GM23338 (cell line): ENCODE results near the gene KAT14. TPM values are rescaled to one million over a fixed set of nuclear protein-coding genes. Genes with fewer than 3 reads are reported as not detected.

Source experiments
- ATAC-seq: fragments of 200-7000 bp; cut with Tn5 transposase; 3 replicates; pipeline ENCODE4 v1.9.1; 2020
- DNase-seq: peaks from one replicate; pipeline ENCODE4 v3.0.0-alpha.2; 2015; ENCODE audit warnings: low spot score
- H2AFZ ChIP-seq: fragments of 200-600 bp; sonication (generic); 2 replicates; pipeline ENCODE4 v1.8.0; 2016; ENCODE audit warnings: antibody characterized with exemption, mild to moderate bottlenecking, moderate library complexity
- H3F3A ChIP-seq: fragments of 200-600 bp; sonication (generic); replicated peaks from 2 replicates; pipeline ENCODE4 v1.8.0; 2017; ENCODE audit warnings: antibody characterized with exemption, mixed run types, low read depth
- H3K27ac ChIP-seq: fragments of 200-600 bp; sonication (generic); 2 replicates; pipeline ENCODE4 v1.6.1; 2016; ENCODE audit warnings: low read depth
- H3K27me3 ChIP-seq: fragments of 200-600 bp; sonication (generic); 2 replicates; pipeline ENCODE4 v1.8.0; 2016; ENCODE audit warnings: mild to moderate bottlenecking, mixed run types, moderate library complexity; ENCODE audit not compliant: insufficient read depth
- H3K36me3 ChIP-seq: fragments of 200-600 bp; sonication (generic); 2 replicates; pipeline ENCODE4 v1.8.0; 2016; ENCODE audit warnings: mild to moderate bottlenecking; ENCODE audit not compliant: insufficient read depth
- H3K4me1 ChIP-seq: fragments of 200-600 bp; sonication (generic); 2 replicates; pipeline ENCODE4 v1.8.0; 2016; ENCODE audit warnings: mild to moderate bottlenecking, moderate library complexity; ENCODE audit not compliant: insufficient read depth
- H3K4me2 ChIP-seq: fragments of 200-600 bp; sonication (generic); 2 replicates; pipeline ENCODE4 v1.7.1; 2017; ENCODE audit warnings: mixed run types
- H3K4me3 ChIP-seq: fragments of 200-600 bp; sonication (generic); 2 replicates; pipeline ENCODE4 v1.6.1; 2016; ENCODE audit warnings: mixed run types
- H3K79me2 ChIP-seq: fragments of 200-600 bp; sonication (generic); replicated peaks from 2 replicates; pipeline ENCODE4 v1.8.0; 2017; ENCODE audit warnings: mild to moderate bottlenecking; ENCODE audit not compliant: insufficient read depth
- H3K9me2 ChIP-seq: fragments of 200-600 bp; sonication (generic); 2 replicates; pipeline ENCODE4 v1.8.0; 2017; ENCODE audit not compliant: insufficient read depth
- H4K20me1 ChIP-seq: fragments of 200-600 bp; sonication (generic); replicated peaks from 2 replicates; pipeline ENCODE4 v1.8.0; 2017; ENCODE audit warnings: mild to moderate bottlenecking; ENCODE audit not compliant: insufficient read depth
- H3K27ac Mint-ChIP-seq: 2 replicates; pipeline ENCODE4 v1.8.0; 2020; ENCODE audit warnings: inconsistent platforms, mild to moderate bottlenecking, moderate library complexity, mixed read lengths
- H3K27me3 Mint-ChIP-seq: 3 replicates; pipeline ENCODE4 v1.8.0; 2022; ENCODE audit warnings: low read depth, mild to moderate bottlenecking, moderate library complexity, mixed read lengths, inconsistent platforms; ENCODE audit not compliant: insufficient read depth, poor library complexity
- H3K36me3 Mint-ChIP-seq: 3 replicates; pipeline ENCODE4 v1.8.0; 2021; ENCODE audit warnings: low read depth, mild to moderate bottlenecking, inconsistent platforms, moderate library complexity, mixed read lengths
- H3K4me1 Mint-ChIP-seq: 3 replicates; pipeline ENCODE4 v1.8.0; 2020; ENCODE audit warnings: mild to moderate bottlenecking, inconsistent platforms, mixed read lengths
- H3K4me3 Mint-ChIP-seq: 3 replicates; pipeline ENCODE4 v1.8.0; 2021; ENCODE audit warnings: moderate library complexity, mild to moderate bottlenecking, inconsistent platforms, mixed read lengths
- H3K9me3 Mint-ChIP-seq: 3 replicates; pipeline ENCODE4 v1.8.0; 2020; ENCODE audit warnings: moderate library complexity, mild to moderate bottlenecking, inconsistent platforms, mixed read lengths
- CREB1 ChIP-seq: fragments of 250-450 bp; sonication (Bioruptor Pico); IDR thresholded peaks from 2 replicates; pipeline ENCODE4 v1.5.0; 2020; ENCODE audit warnings: low read depth, mild to moderate bottlenecking, moderate library complexity
- ETS1 ChIP-seq: IDR thresholded peaks from 2 replicates; pipeline ENCODE4 v1.6.1; 2016; ENCODE audit warnings: antibody characterized with exemption
- EZH2 ChIP-seq: fragments of 200-600 bp; sonication (generic); IDR thresholded peaks from one replicate; pipeline ENCODE4 v1.8.0; 2017; ENCODE audit warnings: antibody characterized with exemption, mild to moderate bottlenecking, low read depth; ENCODE audit not compliant: unreplicated experiment
- EZH2phosphoT487 ChIP-seq: fragments of 200-600 bp; sonication (generic); IDR thresholded peaks from one replicate; pipeline ENCODE4 v1.8.1; 2018; ENCODE audit warnings: antibody characterized with exemption; ENCODE audit not compliant: unreplicated experiment
- JUNB ChIP-seq: IDR thresholded peaks from one replicate; pipeline ENCODE4 v1.6.1; 2016; ENCODE audit warnings: antibody characterized with exemption; ENCODE audit not compliant: unreplicated experiment
- NANOG ChIP-seq: IDR thresholded peaks from 2 replicates; pipeline ENCODE4 v1.6.1; 2016; ENCODE audit warnings: antibody characterized with exemption, borderline replicate concordance
- POLR2AphosphoS5 ChIP-seq: IDR thresholded peaks from 2 replicates; pipeline ENCODE4 v1.6.1; 2016; ENCODE audit warnings: antibody characterized with exemption, low read depth
- REST ChIP-seq: IDR thresholded peaks from one replicate; pipeline ENCODE4 v1.6.1; 2018; ENCODE audit warnings: antibody characterized with exemption; ENCODE audit not compliant: unreplicated experiment
- STAT1 ChIP-seq: IDR thresholded peaks from one replicate; pipeline ENCODE4 v1.6.1; 2016; ENCODE audit warnings: antibody characterized with exemption; ENCODE audit not compliant: unreplicated experiment
- ZNF114 ChIP-seq: fragments of 250-450 bp; sonication (Bioruptor Pico); IDR thresholded peaks from 2 replicates; pipeline ENCODE4 v1.5.0; 2020; ENCODE audit warnings: mild to moderate bottlenecking, moderate library complexity
- ZNF331 ChIP-seq: fragments of 250-450 bp; sonication (Bioruptor Pico); IDR thresholded peaks from 2 replicates; pipeline ENCODE4 v1.5.0; 2020; ENCODE audit warnings: low read depth, mild to moderate bottlenecking, moderate library complexity
- ZNF462 ChIP-seq: fragments of 250-450 bp; sonication (Bioruptor Pico); IDR thresholded peaks from 2 replicates; pipeline ENCODE4 v1.5.0; 2020; ENCODE audit warnings: mild to moderate bottlenecking, moderate library complexity
- polyA plus RNA-seq: library from polyadenylated mRNA; unstranded; fragments of >200 nt; fragmentation: Nextera tagmentation; extraction: Ambion mirVana; gene quantifications from 2 replicates; pipeline ENCODE4 v1.2.1, GENCODE V29; 2016
- total RNA-seq: library from RNA; depleted of rRNA; stranded (reverse); fragments of >200 nt; shearing (Covaris generic); gene quantifications from 2 replicates; pipeline ENCODE4 v1.2.3, GENCODE V29; 2014
- TF ChIP-seq, protein P1 (sequence below), 2 experiments: fragments of 200-600 bp in 1 of 2; sonication (generic) in 1 of 2; conservative IDR thresholded peaks; 2 replicates each; pipeline versions ENCODE4 v1.5.1 to v1.6.1; 2016 to 2017; ENCODE audit warnings: antibody characterized with exemption in 2 of 2, low read depth in 2 of 2, mild to moderate bottlenecking in 2 of 2, moderate library complexity in 1 of 2

KAT14 gene
- total and polyA plus RNA-seq, 2 experiments from 2014 or later, result 17.8 to 25.0 TPM

DNA sequence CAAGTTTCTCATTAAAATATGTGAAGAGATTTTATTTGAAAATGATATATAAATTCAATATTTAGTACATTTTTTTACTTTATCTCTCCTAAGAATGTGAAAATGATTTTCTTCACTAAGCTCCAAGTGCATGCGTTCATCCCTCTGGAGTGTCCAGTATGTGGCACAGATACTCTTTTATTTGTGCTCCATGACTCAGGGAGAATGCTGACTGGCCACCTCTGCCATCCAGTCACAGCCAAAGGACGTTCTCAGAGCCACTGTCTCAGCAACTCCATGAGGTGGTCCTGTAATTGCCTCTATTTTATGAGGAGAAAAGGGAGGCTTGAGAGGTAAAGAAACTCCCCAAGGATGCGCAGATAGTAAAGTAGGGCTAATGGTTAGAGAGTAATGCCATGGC lies 58.3 kb downstream of the KAT14 start:
- Histone ChIP-seq H3K9me2 (no peaks in the 10 kb centered on the region), H4K20me1 (no peaks in the 10 kb centered on the region), H3K4me1 (no peaks in the 10 kb centered on the region), H2AFZ (no peak overlapping the region), H3K79me2 (no peaks in the 10 kb centered on the region), H3K36me3 (no peaks in the 10 kb centered on the region), H3K27ac (no peak overlapping the region), H3K27me3 (no peaks in the 10 kb centered on the region), H3K4me3 (no peak overlapping the region), H3K4me2 (no peak overlapping the region), H3F3A (no peaks in the 10 kb centered on the region)
- Mint-ChIP-seq H3K9me3 (peaks cover 8% of the 10 kb centered on the region), H3K27ac (no peak overlapping the region), H3K36me3 (peaks cover 10% of the 10 kb centered on the region), H3K27me3 (peaks cover 2% of the 10 kb centered on the region), H3K4me3 (no peak overlapping the region), H3K4me1 (no peaks in the 10 kb centered on the region; the same call in 2 of the 3 replicates)
- DNase-seq, result no peak
- ATAC-seq, result no peak
- TF ChIP-seq ZNF331 (CRISPR knock-in tag) (no peak), ZNF114 (CRISPR knock-in tag) (no peak), CREB1 (CRISPR knock-in tag) (no peak), JUNB (no peak), REST (no peak), POLR2AphosphoS5 (no peak), EZH2 (no peak), ZNF462 (no peak), EZH2phosphoT487 (no peak), ETS1 (no peak), NANOG (no peak), STAT1 (no peak)
- TF ChIP-seq, protein P1, sequence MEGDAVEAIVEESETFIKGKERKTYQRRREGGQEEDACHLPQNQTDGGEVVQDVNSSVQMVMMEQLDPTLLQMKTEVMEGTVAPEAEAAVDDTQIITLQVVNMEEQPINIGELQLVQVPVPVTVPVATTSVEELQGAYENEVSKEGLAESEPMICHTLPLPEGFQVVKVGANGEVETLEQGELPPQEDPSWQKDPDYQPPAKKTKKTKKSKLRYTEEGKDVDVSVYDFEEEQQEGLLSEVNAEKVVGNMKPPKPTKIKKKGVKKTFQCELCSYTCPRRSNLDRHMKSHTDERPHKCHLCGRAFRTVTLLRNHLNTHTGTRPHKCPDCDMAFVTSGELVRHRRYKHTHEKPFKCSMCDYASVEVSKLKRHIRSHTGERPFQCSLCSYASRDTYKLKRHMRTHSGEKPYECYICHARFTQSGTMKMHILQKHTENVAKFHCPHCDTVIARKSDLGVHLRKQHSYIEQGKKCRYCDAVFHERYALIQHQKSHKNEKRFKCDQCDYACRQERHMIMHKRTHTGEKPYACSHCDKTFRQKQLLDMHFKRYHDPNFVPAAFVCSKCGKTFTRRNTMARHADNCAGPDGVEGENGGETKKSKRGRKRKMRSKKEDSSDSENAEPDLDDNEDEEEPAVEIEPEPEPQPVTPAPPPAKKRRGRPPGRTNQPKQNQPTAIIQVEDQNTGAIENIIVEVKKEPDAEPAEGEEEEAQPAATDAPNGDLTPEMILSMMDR (conservative IDR thresholded peaks at IDR 0.05; ENCODE audit: low read depth in 2 of 2), result no peak
